ENCODE measurements around the gene CHCHD3. TPM values are rescaled to one million over a fixed set of nuclear protein-coding genes. Genes with fewer than 3 reads are reported as not detected.

The CHCHD3 gene
- total RNA-seq = 85.0 and 104 TPM in 2 replicates

DNA sequence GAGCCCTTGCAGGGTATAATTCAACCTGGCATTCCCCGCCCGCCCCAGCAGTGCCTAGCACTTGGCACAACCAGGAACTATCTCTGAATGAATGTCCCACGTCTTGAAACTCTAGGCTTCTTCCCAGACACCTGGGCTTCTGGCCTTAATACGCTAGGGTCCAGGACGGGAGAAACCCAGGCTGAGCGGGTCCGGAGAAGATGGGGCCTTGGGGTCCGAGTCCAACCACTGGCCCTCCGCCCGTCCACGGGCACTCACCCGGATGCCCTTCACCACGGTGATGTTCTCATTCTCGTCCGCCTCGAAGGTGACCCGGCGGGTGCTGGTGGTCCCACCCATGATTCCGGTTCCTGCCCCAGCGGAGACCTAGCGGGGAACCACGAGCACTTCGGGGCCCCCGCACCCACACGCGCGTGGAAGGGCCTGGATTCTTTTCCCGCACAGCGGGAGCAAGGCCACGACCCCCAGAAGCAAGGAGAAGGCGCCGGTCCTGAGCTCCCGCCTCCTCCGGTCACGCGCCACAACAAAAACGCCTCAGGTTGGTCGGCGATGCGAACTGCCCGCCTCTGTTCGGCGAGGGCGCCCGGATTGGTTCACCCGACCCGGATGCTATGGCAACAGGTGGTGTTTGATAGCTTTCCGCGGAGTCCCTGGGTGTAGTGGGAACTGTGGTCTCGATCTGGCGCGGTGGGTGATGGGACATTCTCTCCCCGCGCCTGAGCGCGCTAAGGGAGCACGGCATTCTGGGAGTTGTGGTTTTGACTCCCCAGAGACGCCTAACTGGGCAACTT is at the start of gene CHCHD3:
Gene CHCHD3 (minus strand): TSS at position 492 of the 791 bp plus-strand sequence. CDS start 153 bp downstream, at position 339.
- H3K4me3 ChIP-seq (ENCODE audit: low read depth, low read length) = peak within 1 kb of the TSS; percentile 86
- DNase-seq (ENCODE audit: low read depth) = peak; percentile 98
- TF ChIP-seq, protein P1, sequence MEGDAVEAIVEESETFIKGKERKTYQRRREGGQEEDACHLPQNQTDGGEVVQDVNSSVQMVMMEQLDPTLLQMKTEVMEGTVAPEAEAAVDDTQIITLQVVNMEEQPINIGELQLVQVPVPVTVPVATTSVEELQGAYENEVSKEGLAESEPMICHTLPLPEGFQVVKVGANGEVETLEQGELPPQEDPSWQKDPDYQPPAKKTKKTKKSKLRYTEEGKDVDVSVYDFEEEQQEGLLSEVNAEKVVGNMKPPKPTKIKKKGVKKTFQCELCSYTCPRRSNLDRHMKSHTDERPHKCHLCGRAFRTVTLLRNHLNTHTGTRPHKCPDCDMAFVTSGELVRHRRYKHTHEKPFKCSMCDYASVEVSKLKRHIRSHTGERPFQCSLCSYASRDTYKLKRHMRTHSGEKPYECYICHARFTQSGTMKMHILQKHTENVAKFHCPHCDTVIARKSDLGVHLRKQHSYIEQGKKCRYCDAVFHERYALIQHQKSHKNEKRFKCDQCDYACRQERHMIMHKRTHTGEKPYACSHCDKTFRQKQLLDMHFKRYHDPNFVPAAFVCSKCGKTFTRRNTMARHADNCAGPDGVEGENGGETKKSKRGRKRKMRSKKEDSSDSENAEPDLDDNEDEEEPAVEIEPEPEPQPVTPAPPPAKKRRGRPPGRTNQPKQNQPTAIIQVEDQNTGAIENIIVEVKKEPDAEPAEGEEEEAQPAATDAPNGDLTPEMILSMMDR (IDR thresholded peaks at IDR 0.05; ENCODE audit: insufficient read depth, low read depth, low read length) = no peak

DNA sequence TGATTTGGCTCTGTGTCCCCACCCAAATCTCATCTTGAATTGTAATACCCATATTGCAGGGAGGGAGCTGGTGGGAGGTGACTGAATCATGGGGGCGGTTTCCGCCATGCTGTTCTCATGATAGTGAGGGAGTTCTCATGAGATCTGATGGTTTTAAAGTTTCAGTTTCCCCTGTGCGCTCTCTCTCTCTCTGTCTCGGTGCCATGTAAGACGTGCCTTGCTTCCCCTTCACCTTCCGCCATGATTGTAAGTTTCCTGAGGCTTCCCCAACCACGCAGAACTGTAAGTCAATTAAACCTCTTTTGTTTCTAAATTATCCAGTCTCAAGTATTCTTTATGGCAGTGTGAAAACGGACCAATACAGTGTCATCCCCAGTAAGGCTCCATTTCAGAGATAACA is 48.3 kb upstream of the CHCHD3 start:
- no peak for DNase-seq (ENCODE audit: low read depth)
- no peak overlapping the region for H3K4me3 ChIP-seq (ENCODE audit: low read depth, low read length)
- TF ChIP-seq, protein P1 (IDR thresholded peaks at IDR 0.05; ENCODE audit: insufficient read depth, low read depth, low read length) = no peak

- TF ChIP-seq, protein P1 (IDR thresholded peaks at IDR 0.05; ENCODE audit: insufficient read depth, low read depth, low read length) = no peak
- DNase-seq (ENCODE audit: low read depth) = no peak
- H3K4me3 ChIP-seq (ENCODE audit: low read depth, low read length) = no peak overlapping the region
Measured at GRCh38 chr7:133126422-133126821, 44.5 kb upstream of the CHCHD3 start.

DNA sequence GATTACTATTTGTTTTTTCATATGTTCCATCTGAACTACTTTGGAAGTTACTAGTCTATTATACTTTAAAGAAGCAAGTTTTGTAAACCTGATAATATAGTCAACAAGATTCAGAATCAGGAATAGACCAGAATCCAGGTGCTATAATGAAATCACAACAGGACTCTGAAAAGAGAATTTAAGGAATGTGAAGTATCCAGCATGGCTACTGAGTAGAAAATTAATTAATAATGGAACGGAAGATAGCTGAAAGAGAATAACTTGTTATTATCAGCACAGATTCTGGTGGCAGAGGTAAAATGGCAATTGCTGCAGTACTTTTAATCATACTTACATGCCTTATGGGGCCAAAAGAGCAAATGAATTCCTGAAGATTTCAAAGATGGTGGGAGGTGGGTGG is 43.1 kb upstream of the CHCHD3 start:
- TF ChIP-seq, protein P1 (IDR thresholded peaks at IDR 0.05; ENCODE audit: insufficient read depth, low read depth, low read length) = no peak
- H3K4me3 ChIP-seq (ENCODE audit: low read depth, low read length) = no peak overlapping the region
- DNase-seq (ENCODE audit: low read depth) = no peak

DNA sequence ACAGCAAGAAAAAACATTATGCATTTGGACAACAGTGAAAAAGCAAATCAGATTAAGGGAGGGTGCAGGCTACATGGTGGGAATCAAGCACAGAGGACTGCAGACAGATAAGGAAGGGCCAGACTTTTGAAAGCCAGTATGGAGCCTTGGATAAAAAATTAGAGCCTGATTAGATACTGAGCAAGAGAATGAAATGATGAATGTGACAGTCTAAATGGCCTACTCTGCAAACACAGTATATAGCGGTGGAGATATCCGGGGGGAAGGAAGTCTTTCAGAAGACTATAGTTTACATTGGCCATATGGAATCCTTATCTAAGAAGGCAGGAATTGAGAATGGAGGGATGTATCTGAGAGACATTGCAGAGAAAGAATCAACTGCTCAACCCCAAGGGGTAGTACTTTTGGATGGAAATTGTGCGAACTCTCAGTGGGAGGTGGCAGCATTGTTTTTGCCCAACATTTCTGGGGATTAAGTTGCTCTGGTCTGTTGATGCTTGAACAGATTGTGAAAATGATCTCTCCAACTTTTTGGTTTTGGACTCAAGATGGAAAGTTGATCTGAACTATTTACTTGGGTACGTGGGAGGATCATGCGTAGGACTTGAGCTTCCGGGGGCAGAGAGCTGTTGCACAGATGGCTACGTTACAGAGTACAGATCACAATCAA is 39.4 kb upstream of the CHCHD3 start:
- TF ChIP-seq, protein P1 (IDR thresholded peaks at IDR 0.05; ENCODE audit: insufficient read depth, low read depth, low read length) = no peak
- no peak for DNase-seq (ENCODE audit: low read depth)
- no peak overlapping the region for H3K4me3 ChIP-seq (ENCODE audit: low read depth, low read length)

DNA sequence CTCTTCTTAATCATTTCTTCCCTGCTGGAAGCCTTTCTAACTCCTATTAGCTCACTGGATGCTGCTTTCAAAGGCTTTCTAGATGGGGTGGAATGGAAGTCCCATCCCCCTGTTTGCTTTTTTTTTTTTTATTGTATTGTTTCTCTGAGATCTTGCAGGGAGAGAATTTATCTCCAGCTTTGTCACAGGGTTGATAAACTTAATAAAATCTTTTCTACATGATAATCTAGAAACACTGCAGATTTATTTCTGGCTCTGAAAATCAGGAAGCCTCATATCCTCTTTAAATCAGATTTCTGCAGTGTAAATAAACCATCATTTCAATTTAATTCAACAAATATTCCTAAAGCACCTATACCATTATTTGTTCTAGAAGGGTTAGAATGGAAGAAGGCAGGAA is 37.2 kb upstream of the CHCHD3 start:
- DNase-seq (ENCODE audit: low read depth) = no peak
- TF ChIP-seq, protein P1 (IDR thresholded peaks at IDR 0.05; ENCODE audit: insufficient read depth, low read depth, low read length) = no peak

More for the DNA sequence above, 37.2 kb upstream of the CHCHD3 start:
- no peak overlapping the region for H3K4me3 ChIP-seq (ENCODE audit: low read depth, low read length)

Data from fibroblast of villous mesenchyme (primary cell).